Neural progenitor cell (in vitro differentiated cells): ENCODE measurements around the gene ORM1. TPM values are rescaled to one million over a fixed set of nuclear protein-coding genes. Genes with fewer than 3 reads are reported as not detected.

Experiments
- DNase-seq: peaks from one replicate; pipeline ENCODE4 v3.0.0-alpha.2; 2016; ENCODE audit warnings: low spot score
- H2AFZ ChIP-seq: fragments of 200-600 bp; sonication (generic); replicated peaks from 2 replicates; pipeline ENCODE4 v1.6.1; 2016; ENCODE audit warnings: antibody characterized with exemption
- H3F3A ChIP-seq: fragments of 200-600 bp; sonication (generic); 2 replicates; pipeline ENCODE4 v1.6.1; 2016; ENCODE audit warnings: antibody characterized with exemption, low read depth
- H3K27ac ChIP-seq: fragments of 200-600 bp; sonication (generic); 2 replicates; pipeline ENCODE4 v1.5.1; 2016; ENCODE audit warnings: mild to moderate bottlenecking
- H3K27me3 ChIP-seq: fragments of 200-600 bp; sonication (generic); 2 replicates; pipeline ENCODE4 v1.6.1; 2016; ENCODE audit warnings: mild to moderate bottlenecking, moderate library complexity
- H3K36me3 ChIP-seq: fragments of 200-600 bp; sonication (generic); 2 replicates; pipeline ENCODE4 v1.5.1; 2016
- H3K4me1 ChIP-seq: fragments of 200-600 bp; sonication (generic); 2 replicates; pipeline ENCODE4 v1.6.1; 2016; ENCODE audit warnings: mixed run types
- H3K4me2 ChIP-seq: fragments of 200-600 bp; sonication (generic); 2 replicates; pipeline ENCODE4 v1.6.1; 2016
- H3K4me3 ChIP-seq: fragments of 200-600 bp; sonication (generic); 2 replicates; pipeline ENCODE4 v1.5.1; 2016
- H3K79me2 ChIP-seq: fragments of 200-600 bp; sonication (generic); 2 replicates; pipeline ENCODE4 v1.6.1; 2016; ENCODE audit warnings: low read depth
- H3K9ac ChIP-seq: fragments of 200-600 bp; sonication (generic); 2 replicates; pipeline ENCODE4 v1.6.1; 2016
- H3K9me3 ChIP-seq: fragments of 200-600 bp; sonication (generic); 2 replicates; pipeline ENCODE4 v1.5.1; 2016; ENCODE audit warnings: low read depth
- H4K20me1 ChIP-seq: fragments of 200-600 bp; sonication (generic); 2 replicates; pipeline ENCODE4 v1.6.1; 2016; ENCODE audit warnings: low read depth
- H3K27ac Mint-ChIP-seq: 3 replicates; pipeline ENCODE4 v1.8.0; 2021; ENCODE audit warnings: mixed read lengths
- H3K27me3 Mint-ChIP-seq: 2 replicates; pipeline ENCODE4 v1.8.0; 2022; ENCODE audit warnings: low read depth, mild to moderate bottlenecking, inconsistent platforms, moderate library complexity, mixed read lengths; ENCODE audit not compliant: insufficient read depth
- H3K36me3 Mint-ChIP-seq: 3 replicates; pipeline ENCODE4 v1.8.0; 2021; ENCODE audit warnings: mixed read lengths
- H3K4me1 Mint-ChIP-seq: 3 replicates; pipeline ENCODE4 v1.8.0; 2021; ENCODE audit warnings: mixed read lengths
- H3K4me3 Mint-ChIP-seq: 3 replicates; pipeline ENCODE4 v1.8.0; 2021; ENCODE audit warnings: mild to moderate bottlenecking, moderate library complexity, mixed read lengths
- H3K9me3 Mint-ChIP-seq: 3 replicates; pipeline ENCODE4 v1.8.0; 2020; ENCODE audit warnings: mixed read lengths
- EZH2 ChIP-seq: fragments of 200-600 bp; sonication (generic); IDR thresholded peaks from 2 replicates; pipeline ENCODE4 v1.6.1; 2017; ENCODE audit warnings: antibody characterized with exemption, mild to moderate bottlenecking, moderate library complexity
- EZH2phosphoT487 ChIP-seq: fragments of 200-600 bp; sonication (generic); IDR thresholded peaks from 2 replicates; pipeline ENCODE4 v1.6.1; 2017; ENCODE audit warnings: antibody characterized with exemption
- total RNA-seq: library from RNA; depleted of rRNA; stranded (reverse); fragments of >200 nt; gene quantifications from 2 replicates; pipeline ENCODE4 v1.2.3, GENCODE V29; 2015; ENCODE audit warnings: low replicate concordance
- TF ChIP-seq, protein P1 (sequence below): fragments of 200-600 bp; sonication (generic); IDR thresholded peaks from 2 replicates; pipeline ENCODE4 v1.5.1; 2017; ENCODE audit warnings: antibody characterized with exemption, mild to moderate bottlenecking

The ORM1 gene
- total RNA-seq, 1 donor from 2014 or later: not detected

DNA sequence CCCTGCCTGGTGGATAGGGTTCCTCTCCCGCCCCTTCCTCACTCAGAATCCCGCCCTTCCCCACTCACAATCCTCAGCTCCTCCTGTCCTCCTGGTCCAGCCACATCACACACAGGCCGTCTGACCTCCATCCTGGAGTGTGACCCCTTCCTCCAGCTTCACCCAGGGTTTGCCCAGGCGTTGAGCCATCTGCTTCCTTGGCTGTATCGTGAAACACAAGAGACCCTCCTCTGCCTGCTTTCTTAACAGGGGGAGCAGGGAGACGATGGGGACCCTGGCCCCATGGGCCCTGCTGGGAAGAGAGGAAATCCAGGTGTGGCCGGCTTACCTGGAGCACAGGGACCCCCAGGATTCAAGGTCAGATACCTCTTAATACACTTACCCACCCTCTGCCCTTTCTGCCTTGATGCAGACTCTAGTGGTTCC lies 32.3 kb upstream of the ORM1 start:
- no peak overlapping the region for H3K27ac ChIP-seq
- peaks cover 6% of the 10 kb centered on the region for H3K36me3 ChIP-seq
- no peaks in the 10 kb centered on the region for H4K20me1 ChIP-seq
- H2AFZ ChIP-seq: no peak overlapping the region
- no peak for DNase-seq
- H3K36me3 Mint-ChIP-seq: peaks cover 25% of the 10 kb centered on the region
- no peaks in the 10 kb centered on the region for H3K79me2 ChIP-seq
- peak overlapping the region; percentile 70 for H3K4me3 Mint-ChIP-seq
- H3F3A ChIP-seq: no peaks in the 10 kb centered on the region
- no peaks in the 10 kb centered on the region for H3K27me3 ChIP-seq
- peak overlapping the region; percentile 52 for H3K27ac Mint-ChIP-seq
- H3K4me1 ChIP-seq: peaks cover 15% of the 10 kb centered on the region
- H3K9ac ChIP-seq: no peak overlapping the region
- H3K9me3 Mint-ChIP-seq: peaks cover 13% of the 10 kb centered on the region
- no peak for TF ChIP-seq EZH2
- TF ChIP-seq, protein P1, sequence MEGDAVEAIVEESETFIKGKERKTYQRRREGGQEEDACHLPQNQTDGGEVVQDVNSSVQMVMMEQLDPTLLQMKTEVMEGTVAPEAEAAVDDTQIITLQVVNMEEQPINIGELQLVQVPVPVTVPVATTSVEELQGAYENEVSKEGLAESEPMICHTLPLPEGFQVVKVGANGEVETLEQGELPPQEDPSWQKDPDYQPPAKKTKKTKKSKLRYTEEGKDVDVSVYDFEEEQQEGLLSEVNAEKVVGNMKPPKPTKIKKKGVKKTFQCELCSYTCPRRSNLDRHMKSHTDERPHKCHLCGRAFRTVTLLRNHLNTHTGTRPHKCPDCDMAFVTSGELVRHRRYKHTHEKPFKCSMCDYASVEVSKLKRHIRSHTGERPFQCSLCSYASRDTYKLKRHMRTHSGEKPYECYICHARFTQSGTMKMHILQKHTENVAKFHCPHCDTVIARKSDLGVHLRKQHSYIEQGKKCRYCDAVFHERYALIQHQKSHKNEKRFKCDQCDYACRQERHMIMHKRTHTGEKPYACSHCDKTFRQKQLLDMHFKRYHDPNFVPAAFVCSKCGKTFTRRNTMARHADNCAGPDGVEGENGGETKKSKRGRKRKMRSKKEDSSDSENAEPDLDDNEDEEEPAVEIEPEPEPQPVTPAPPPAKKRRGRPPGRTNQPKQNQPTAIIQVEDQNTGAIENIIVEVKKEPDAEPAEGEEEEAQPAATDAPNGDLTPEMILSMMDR: no peak
- TF ChIP-seq EZH2phosphoT487: no peak
- H3K27me3 Mint-ChIP-seq: peaks cover 8% of the 10 kb centered on the region
- H3K4me3 ChIP-seq: no peak overlapping the region
- no peak overlapping the region for H3K4me2 ChIP-seq
- H3K4me1 Mint-ChIP-seq: peaks cover 17% of the 10 kb centered on the region
- H3K9me3 ChIP-seq: peaks cover 8% of the 10 kb centered on the region

DNA sequence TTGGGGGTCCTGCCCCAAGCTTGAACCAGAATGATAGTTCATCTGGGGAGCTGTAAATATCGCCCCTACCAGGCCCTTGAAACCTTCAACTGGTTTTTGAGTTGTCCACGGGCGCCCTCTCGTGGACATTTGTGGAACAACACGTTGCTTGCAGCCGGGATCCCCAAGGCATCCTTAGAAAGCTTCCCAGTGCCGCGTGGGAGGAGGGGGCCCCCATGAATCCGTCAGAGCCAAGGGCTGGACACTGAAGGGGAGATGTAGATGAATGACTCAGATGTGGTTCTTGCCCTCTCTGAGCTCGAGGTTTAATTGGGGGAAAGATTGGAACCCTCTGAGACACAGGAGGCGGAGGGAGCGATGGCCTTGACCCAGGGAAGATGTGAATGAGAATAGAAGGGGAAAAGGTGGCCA lies 31.8 kb upstream of the ORM1 start:
- no peaks in the 10 kb centered on the region for H3F3A ChIP-seq
- H4K20me1 ChIP-seq: no peaks in the 10 kb centered on the region
- no peaks in the 10 kb centered on the region for H3K79me2 ChIP-seq
- no peak overlapping the region for H3K27ac ChIP-seq
- peaks cover 18% of the 10 kb centered on the region for H3K9me3 Mint-ChIP-seq
- H3K9ac ChIP-seq: no peak overlapping the region
- no peak overlapping the region for H3K4me3 ChIP-seq
- no peak overlapping the region for H3K4me2 ChIP-seq
- peaks cover 12% of the 10 kb centered on the region for H3K4me1 ChIP-seq
- peaks cover 28% of the 10 kb centered on the region for H3K36me3 Mint-ChIP-seq
- peak overlapping the region; percentile 52 for H3K27ac Mint-ChIP-seq
- peaks cover 8% of the 10 kb centered on the region for H3K27me3 Mint-ChIP-seq
- TF ChIP-seq, protein P1: peak; percentile 96
- no peak for TF ChIP-seq EZH2
- H3K4me3 Mint-ChIP-seq: no peak overlapping the region
- DNase-seq: peak; percentile 76
- H2AFZ ChIP-seq: no peak overlapping the region
- H3K36me3 ChIP-seq: peaks cover 8% of the 10 kb centered on the region
- H3K27me3 ChIP-seq: no peaks in the 10 kb centered on the region
- peaks cover 13% of the 10 kb centered on the region for H3K4me1 Mint-ChIP-seq
- peaks cover 8% of the 10 kb centered on the region for H3K9me3 ChIP-seq

DNA sequence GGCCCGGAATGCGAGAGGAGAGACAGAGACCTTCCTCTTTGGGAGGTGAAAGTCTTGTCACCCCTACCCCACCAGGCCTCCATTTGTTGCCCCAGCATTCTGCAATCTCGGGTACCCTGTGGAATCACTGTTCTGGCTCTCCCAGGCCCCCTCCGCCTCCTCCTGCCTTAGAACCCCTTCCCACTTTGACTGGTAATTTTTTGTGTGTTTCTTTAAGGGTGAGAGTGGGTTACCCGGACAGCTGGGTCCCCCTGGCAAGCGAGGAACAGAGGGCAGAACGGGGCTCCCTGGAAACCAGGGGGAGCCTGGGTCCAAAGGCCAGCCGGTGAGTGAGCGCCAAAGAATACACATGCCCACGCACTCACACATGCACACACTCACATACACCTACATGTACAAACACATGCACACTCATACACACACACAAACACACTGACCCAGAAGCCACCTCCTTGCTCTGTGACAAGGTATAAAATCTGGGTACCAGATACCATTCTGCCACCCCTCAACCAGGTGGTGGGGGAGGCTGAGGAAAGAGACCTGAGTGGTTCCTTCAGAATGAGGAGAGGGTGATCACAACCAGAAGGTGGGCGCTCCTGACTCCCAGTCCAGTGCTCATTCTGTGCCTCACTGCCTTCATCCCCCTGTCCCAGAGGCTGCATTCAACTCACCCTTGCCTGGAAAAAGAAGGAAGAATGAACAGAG lies 30.9 kb upstream of the ORM1 start:
- no peak overlapping the region for H3K27ac ChIP-seq
- peaks cover 8% of the 10 kb centered on the region for H3K9me3 ChIP-seq
- no peak overlapping the region for H3K4me2 ChIP-seq
- no peak for DNase-seq
- Mint-ChIP-seq H3K4me3 (no peak overlapping the region), H3K27me3 (peaks cover 6% of the 10 kb centered on the region), H3K36me3 (peaks cover 32% of the 10 kb centered on the region), H3K4me1 (peaks cover 11% of the 10 kb centered on the region), H3K9me3 (peaks cover 19% of the 10 kb centered on the region), H3K27ac (no peak overlapping the region)
- no peak overlapping the region for H3K9ac ChIP-seq
- peaks cover 10% of the 10 kb centered on the region for H3K36me3 ChIP-seq
- no peaks in the 10 kb centered on the region for H3K27me3 ChIP-seq
- no peak overlapping the region for H3K4me3 ChIP-seq
- H4K20me1 ChIP-seq: no peaks in the 10 kb centered on the region
- H3K79me2 ChIP-seq: no peaks in the 10 kb centered on the region
- no peaks in the 10 kb centered on the region for H3F3A ChIP-seq
- peaks cover 12% of the 10 kb centered on the region for H3K4me1 ChIP-seq
- TF ChIP-seq EZH2 (no peak), EZH2phosphoT487 (no peak)
- TF ChIP-seq, protein P1: no peak
- H2AFZ ChIP-seq: no peak overlapping the region
